Lower leg skin (tissue), 4 donors: ENCODE measurements around the gene PRKCZ. TPM values are rescaled to one million over a fixed set of nuclear protein-coding genes. Genes with fewer than 3 reads are reported as not detected.

Experiments
- DNase-seq, 2 donors: peaks; one replicate each; pipeline ENCODE4 v3.0.0-alpha.2; 2019; ENCODE audit warnings: low spot score in 2 of 2
- H3K4me3 ChIP-seq: fragments of 200-600 bp; sonication (generic); 2 replicates; pipeline ENCODE4 v1.5.1; 2017; ENCODE audit warnings: mild to moderate bottlenecking, low read depth; ENCODE audit not compliant: poor library complexity, severe bottlenecking
- POLR2A ChIP-seq, 2 donors: fragments of 450-650 bp; IDR thresholded peaks; one replicate each; pipeline ENCODE4 v1.6.1; 2016 to 2017; ENCODE audit warnings: antibody characterized with exemption in 2 of 2, mild to moderate bottlenecking in 1 of 2, moderate library complexity in 1 of 2
- WGBS, 2 donors: methylation state at CpG; one replicate each; pipeline ENCODE4 v1.1.5; 2018; 5-methylcytosine and 5-hydroxymethylcytosine counted together
- intact Hi-C: fragments of 100-400 bp; cut with DNase I; formaldehyde crosslinking; loops from one replicate; pipeline ENCODE4 v1.15.0; 2023; ENCODE audit warnings: low total_unique reads
- total RNA-seq, 4 donors: library from RNA; depleted of rRNA; stranded (reverse); fragments of >200 nt; gene quantifications; one replicate each; pipeline ENCODE4 v1.1.0, GENCODE V29; 2016
- TF ChIP-seq, protein P1 (sequence below), 3 donors: fragments of 450-650 bp; IDR thresholded peaks; one replicate each; pipeline ENCODE4 v1.5.1; 2016; ENCODE audit warnings: antibody characterized with exemption in 3 of 3, mild to moderate bottlenecking in 3 of 3, moderate library complexity in 2 of 3

PRKCZ gene
- total RNA-seq, 4 donors from 2014 or later: 25.9 to 32.2 (median 26.8) TPM

DNA sequence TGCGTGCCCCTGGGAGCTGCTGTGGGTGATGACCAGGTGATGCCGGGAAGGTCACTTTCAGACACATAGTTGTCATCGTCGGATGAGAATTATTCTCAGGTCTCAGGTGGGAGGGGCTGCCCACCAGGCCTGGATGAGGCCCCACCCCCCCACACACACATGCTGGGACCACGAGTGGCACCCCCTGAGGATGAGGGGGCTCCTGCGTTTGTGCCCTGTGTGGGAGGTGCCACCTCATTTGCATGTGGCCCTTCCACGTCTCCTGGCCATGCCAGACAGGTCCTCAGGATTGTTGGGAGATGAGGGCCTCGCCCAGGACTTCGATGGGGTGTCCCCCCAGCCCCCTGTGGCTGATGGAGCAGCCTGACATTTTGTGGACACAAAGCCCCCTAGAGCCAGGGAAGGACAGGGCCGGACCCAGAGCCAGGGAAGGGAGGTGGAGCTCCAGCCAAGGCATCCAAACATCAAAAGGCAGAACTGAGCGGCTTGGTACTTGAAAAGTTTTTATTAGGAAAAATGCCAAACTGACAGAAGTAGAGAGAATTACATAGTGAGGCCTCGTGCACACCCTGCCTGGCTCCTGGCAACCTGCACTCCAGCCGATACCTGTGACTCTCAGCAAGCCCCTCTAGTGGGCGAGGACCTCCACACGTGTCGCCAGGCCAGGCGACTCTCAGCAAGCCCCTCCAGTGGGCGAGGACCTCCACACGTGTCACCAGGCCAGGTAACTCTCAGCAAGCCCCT, 55.7 kb downstream of the PRKCZ start:
- DNase-seq: no peak
- H3K4me3 ChIP-seq: no peak overlapping the region
- 89% methylated on average over 17 of the region's 19 CpGs for WGBS, 2 donors
- intact Hi-C loops: no loop called here
- TF ChIP-seq, protein P1, sequence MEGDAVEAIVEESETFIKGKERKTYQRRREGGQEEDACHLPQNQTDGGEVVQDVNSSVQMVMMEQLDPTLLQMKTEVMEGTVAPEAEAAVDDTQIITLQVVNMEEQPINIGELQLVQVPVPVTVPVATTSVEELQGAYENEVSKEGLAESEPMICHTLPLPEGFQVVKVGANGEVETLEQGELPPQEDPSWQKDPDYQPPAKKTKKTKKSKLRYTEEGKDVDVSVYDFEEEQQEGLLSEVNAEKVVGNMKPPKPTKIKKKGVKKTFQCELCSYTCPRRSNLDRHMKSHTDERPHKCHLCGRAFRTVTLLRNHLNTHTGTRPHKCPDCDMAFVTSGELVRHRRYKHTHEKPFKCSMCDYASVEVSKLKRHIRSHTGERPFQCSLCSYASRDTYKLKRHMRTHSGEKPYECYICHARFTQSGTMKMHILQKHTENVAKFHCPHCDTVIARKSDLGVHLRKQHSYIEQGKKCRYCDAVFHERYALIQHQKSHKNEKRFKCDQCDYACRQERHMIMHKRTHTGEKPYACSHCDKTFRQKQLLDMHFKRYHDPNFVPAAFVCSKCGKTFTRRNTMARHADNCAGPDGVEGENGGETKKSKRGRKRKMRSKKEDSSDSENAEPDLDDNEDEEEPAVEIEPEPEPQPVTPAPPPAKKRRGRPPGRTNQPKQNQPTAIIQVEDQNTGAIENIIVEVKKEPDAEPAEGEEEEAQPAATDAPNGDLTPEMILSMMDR (IDR thresholded peaks at IDR 0.05): no peak
- TF ChIP-seq POLR2A (IDR thresholded peaks at IDR 0.05): no peak

DNA sequence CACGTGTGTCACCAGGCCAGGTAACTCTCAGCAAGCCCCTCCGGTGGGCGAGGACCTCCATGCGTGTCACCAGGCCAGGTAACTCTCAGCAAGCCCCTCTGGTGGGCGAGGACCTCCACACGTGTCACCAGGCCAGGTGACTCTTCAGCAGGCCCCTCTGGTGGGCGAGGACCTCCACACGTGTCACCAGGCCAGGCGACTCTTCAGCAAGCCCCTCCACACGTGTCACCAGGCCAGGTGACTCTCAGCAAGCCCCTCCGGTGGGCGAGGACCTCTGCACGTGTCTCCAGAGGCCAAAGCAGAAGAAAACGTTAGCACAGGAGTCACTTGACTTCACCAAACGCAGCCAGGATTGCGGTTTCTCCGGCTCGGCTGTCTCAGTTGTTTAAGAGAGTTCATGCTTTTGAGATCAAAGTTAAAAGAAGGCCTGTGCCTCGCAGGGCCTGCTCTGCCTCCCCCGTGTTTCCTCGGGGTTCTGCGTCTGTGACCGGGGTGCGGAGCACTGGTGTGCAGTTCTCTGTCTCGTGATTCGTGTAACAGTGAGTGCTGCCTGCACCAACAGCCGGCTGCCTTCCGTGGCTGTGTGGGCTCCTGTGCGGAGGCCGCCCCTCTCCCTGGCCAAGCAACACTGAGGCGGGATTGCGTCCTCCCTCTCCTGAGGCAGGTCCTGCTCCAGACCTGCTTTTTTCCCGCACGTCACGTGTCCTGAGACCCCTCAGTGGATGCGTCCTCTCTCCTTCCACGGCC, 56.6 kb downstream of the PRKCZ start:
- TF ChIP-seq, protein P1 (IDR thresholded peaks at IDR 0.05): no peak
- TF ChIP-seq POLR2A (IDR thresholded peaks at IDR 0.05): no peak
- intact Hi-C loops: no loop called here
- DNase-seq: no peak
- no peak overlapping the region for H3K4me3 ChIP-seq
- 75 to 83% methylated on average over 31 to 33 of the region's 37 CpGs for WGBS, 2 donors

DNA sequence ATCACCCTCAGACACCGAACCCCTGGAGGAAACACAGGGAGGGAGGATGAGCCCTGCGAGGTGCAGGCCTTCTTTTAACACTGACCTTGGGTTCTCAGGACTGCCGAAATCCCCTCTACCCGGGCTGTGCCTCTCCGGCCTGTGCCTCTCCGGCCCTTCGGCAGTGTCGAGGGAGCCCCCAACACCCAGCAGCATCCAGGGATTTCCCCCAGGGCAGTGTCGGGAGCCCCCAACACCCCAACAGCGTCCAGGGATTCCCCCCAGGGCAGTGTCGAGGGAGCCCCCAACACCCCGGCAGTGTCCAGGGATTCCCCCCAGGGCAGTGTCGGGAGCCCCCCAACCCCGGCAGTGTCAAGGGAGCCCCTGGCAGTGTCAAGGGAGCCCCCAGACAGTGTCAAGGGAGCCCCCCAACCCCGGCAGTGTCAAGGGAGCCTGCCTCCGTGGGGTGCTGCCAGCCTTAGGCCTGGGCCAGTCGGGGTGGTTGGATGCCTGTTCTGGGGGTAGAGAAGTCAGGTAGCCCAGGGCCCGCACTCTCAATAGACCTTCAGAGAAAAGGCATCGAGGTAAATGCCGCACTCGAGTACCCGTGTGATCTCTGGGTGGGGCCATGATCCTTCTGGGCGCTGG, 57.5 kb downstream of the PRKCZ start:
- WGBS, 2 donors: 87 to 91% methylated on average over 18 to 19 of the region's 23 CpGs
- intact Hi-C loops: no loop called here
- H3K4me3 ChIP-seq: no peak overlapping the region
- TF ChIP-seq POLR2A (IDR thresholded peaks at IDR 0.05): no peak
- TF ChIP-seq, protein P1 (IDR thresholded peaks at IDR 0.05): no peak
- DNase-seq: no peak

DNA sequence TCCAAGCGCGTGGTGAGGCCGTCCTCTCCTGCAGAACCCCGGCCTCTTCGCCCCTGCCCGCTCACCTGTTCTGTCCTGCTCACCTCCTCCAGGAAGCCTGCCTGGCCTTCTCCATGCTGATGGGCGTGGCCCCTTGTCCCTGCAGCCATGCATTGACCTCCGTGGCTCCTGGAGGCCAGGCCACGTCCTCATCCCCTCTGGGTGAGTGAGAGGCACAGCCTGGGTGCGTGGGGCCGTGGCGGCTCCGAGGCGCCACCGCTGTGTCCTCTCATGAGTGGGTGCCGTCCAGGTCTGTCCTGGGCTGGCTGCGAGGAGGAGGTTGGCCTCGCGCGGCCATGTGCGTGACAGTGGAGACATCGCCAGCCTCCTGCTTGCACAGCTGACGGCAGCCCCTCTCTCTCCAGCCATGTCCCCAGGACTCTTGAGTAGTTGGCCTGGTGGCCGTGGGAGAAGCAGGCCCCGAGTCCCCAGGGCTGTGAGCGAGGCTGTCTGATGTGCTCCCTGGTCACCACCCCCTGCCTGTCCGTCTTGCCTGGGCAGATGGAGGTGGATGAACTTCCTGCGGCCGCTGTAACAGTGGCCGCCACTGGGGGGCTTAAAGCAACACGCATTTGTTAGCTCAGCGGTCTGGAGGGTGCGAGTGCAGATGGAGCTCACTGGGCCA, 58.1 kb downstream of the PRKCZ start:
- TF ChIP-seq POLR2A (IDR thresholded peaks at IDR 0.05): no peak
- TF ChIP-seq, protein P1 (IDR thresholded peaks at IDR 0.05): no peak
- H3K4me3 ChIP-seq: no peak overlapping the region
- WGBS, 2 donors: 81 to 89% methylated on average over 26 to 33 of the region's 33 CpGs
- DNase-seq: no peak
- intact Hi-C loops: no loop called here

DNA sequence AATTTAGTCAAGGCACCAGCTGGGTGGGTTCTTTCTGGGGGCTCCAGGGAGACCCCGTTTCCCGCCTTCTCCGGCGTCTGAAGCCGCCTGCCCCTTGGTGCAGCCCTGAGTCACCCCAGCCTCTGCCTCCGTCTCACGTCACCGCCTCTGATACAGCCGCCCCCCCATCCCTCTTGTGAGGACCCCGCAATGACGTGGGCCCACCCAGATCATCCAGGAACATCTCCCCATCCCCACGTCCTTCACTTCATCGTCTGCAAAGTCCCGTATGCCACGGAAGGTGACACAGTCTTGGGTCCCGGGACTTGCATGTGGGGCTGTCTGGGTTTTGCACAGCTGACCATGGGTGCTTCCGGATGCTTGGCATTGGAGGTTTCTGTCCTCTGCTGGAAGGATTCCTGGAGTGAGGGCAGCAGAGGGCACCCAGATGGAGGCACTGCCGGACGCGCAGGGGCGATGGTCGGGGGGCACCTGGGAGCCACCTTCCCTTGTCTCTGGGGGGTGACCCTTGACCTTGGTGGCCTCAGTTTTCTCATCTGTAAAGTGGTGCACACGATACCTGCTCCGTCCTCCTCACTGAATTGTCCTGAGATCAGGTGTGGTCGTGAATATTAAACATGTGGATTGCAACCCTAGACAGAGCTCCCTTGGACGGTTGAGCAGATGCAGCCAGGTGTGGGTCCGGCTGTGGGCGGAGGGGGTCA, 58.8 kb downstream of the PRKCZ start:
- TF ChIP-seq, protein P1 (IDR thresholded peaks at IDR 0.05): no peak
- TF ChIP-seq POLR2A (IDR thresholded peaks at IDR 0.05): no peak
- 84% methylated on average over 28 of the region's 28 CpGs for WGBS, 2 donors
- DNase-seq: no peak
- H3K4me3 ChIP-seq: no peak overlapping the region
- intact Hi-C loops: no loop called here
